Suprapubic skin (tissue), 4 donors: Measurements from ENCODE around the gene MLLT6. TPM values are rescaled to one million over a fixed set of nuclear protein-coding genes. Genes with fewer than 3 reads are reported as not detected.

Experiments
- DNase-seq, 2 donors: peaks; one replicate each; pipeline ENCODE4 v3.0.0-alpha.2; 2019; ENCODE audit warnings: low spot score in 2 of 2
- H3K27ac ChIP-seq: fragments of 200-600 bp; sonication (generic); one replicate; pipeline ENCODE4 v1.5.1; 2019
- H3K27me3 ChIP-seq: fragments of 200-600 bp; sonication (generic); one replicate; pipeline ENCODE4 v1.5.1; 2019
- H3K36me3 ChIP-seq: fragments of 200-600 bp; sonication (generic); one replicate; pipeline ENCODE4 v1.5.1; 2019
- H3K4me1 ChIP-seq: fragments of 200-600 bp; sonication (generic); one replicate; pipeline ENCODE4 v1.5.1; 2019
- H3K4me3 ChIP-seq: fragments of 200-600 bp; sonication (generic); one replicate; pipeline ENCODE4 v1.5.1; 2019; ENCODE audit warnings: mild to moderate bottlenecking
- H3K9me3 ChIP-seq: fragments of 200-600 bp; sonication (generic); one replicate; pipeline ENCODE4 v1.5.1; 2019
- CTCF ChIP-seq, 2 donors: fragments of 200-600 bp in 1 of 2; fragments of 450-650 bp in 1 of 2; sonication (generic) in 1 of 2; IDR thresholded peaks; one replicate each; pipeline ENCODE4 v1.5.1; 2016 to 2019; ENCODE audit warnings: antibody characterized with exemption in 2 of 2, mild to moderate bottlenecking in 1 of 2, moderate library complexity in 1 of 2
- EP300 ChIP-seq: sonication (generic); formaldehyde crosslinking; IDR thresholded peaks from one replicate; pipeline ENCODE4 v1.6.1; 2017; ENCODE audit warnings: antibody characterized with exemption
- POLR2A ChIP-seq, 2 donors: fragments of 450-650 bp; IDR thresholded peaks; one replicate each; pipeline ENCODE4 v1.6.1; 2017; ENCODE audit warnings: antibody characterized with exemption in 2 of 2, mild to moderate bottlenecking in 2 of 2, moderate library complexity in 2 of 2
- POLR2AphosphoS5 ChIP-seq, 3 donors: sonication (generic); formaldehyde crosslinking; IDR thresholded peaks; one replicate each; pipeline ENCODE4 v1.6.1; 2017; ENCODE audit warnings: antibody characterized with exemption in 3 of 3
- WGBS: methylation state at CpG from one replicate; pipeline ENCODE4 v1.1.5; 2018; 5-methylcytosine and 5-hydroxymethylcytosine counted together
- total RNA-seq, 4 donors: library from RNA; depleted of rRNA; stranded (reverse); fragments of >200 nt; gene quantifications; one replicate each; pipeline ENCODE4 v1.1.0, GENCODE V29; 2016

MLLT6 gene
- total RNA-seq, 4 donors from 2014 or later: 62.7 to 136 (median 79.0) TPM

GRCh38 chr17:38672788-38673706 lies 32.0 kb upstream of the MLLT6 start:
- H3K4me1 ChIP-seq: peaks cover 35% of the 10 kb centered on the region
- no peaks in the 10 kb centered on the region for H3K36me3 ChIP-seq
- peak overlapping the region; percentile 72 for H3K4me3 ChIP-seq
- TF ChIP-seq CTCF (IDR thresholded peaks at IDR 0.05): no peak
- no peak for TF ChIP-seq EP300
- no peak for TF ChIP-seq POLR2A (IDR thresholded peaks at IDR 0.05)
- TF ChIP-seq POLR2AphosphoS5 (IDR thresholded peaks at IDR 0.05): no peak
- no peak overlapping the region for H3K27ac ChIP-seq
- 40% methylated on average over 16 of the region's 46 CpGs for WGBS
- H3K9me3 ChIP-seq: no peaks in the 10 kb centered on the region
- peaks cover 56% of the 10 kb centered on the region for H3K27me3 ChIP-seq
- DNase-seq: no peak

- peaks cover 35% of the 10 kb centered on the region for H3K4me1 ChIP-seq
Observed at GRCh38 chr17:38673707-38674013, 31.4 kb upstream of the MLLT6 start.

GRCh38 chr17:38674014-38674748 lies 30.9 kb upstream of the MLLT6 start:
- peak in 1 of 2 donors; percentile 69 for DNase-seq
- H3K9me3 ChIP-seq: no peaks in the 10 kb centered on the region
- H3K27me3 ChIP-seq: peaks cover 52% of the 10 kb centered on the region
- H3K27ac ChIP-seq: no peak overlapping the region
- 0% methylated on average over 17 of the region's 85 CpGs for WGBS
- H3K4me3 ChIP-seq: peak overlapping the region; percentile 72
- H3K36me3 ChIP-seq: no peaks in the 10 kb centered on the region
- peaks cover 35% of the 10 kb centered on the region for H3K4me1 ChIP-seq
- TF ChIP-seq CTCF (IDR thresholded peaks at IDR 0.05): no peak

More at GRCh38 chr17:38673707-38674013, 31.4 kb upstream of the MLLT6 start:
- TF ChIP-seq CTCF (IDR thresholded peaks at IDR 0.05) (no peak), EP300 (no peak), POLR2A (IDR thresholded peaks at IDR 0.05) (no peak), POLR2AphosphoS5 (IDR thresholded peaks at IDR 0.05) (no peak)
- no peak for DNase-seq
- H3K9me3 ChIP-seq: no peaks in the 10 kb centered on the region
- WGBS: 0% methylated on average over 6 of the region's 41 CpGs
- H3K27me3 ChIP-seq: peaks cover 56% of the 10 kb centered on the region
- peak overlapping the region; percentile 72 for H3K4me3 ChIP-seq
- H3K36me3 ChIP-seq: no peaks in the 10 kb centered on the region
- no peak overlapping the region for H3K27ac ChIP-seq

- H3K9me3 ChIP-seq: no peaks in the 10 kb centered on the region
- H3K27me3 ChIP-seq: peaks cover 46% of the 10 kb centered on the region
- peak within 1 kb of the TSS; percentile 72 for H3K4me3 ChIP-seq
- TF ChIP-seq CTCF (IDR thresholded peaks at IDR 0.05) (no peak), POLR2AphosphoS5 (IDR thresholded peaks at IDR 0.05) (no peak), EP300 (no peak), POLR2A (IDR thresholded peaks at IDR 0.05) (peak in 1 of 2 donors; percentile 25)
- 18% methylated on average over 13 of the region's 80 CpGs for WGBS
- H3K36me3 ChIP-seq: no peaks in the 10 kb centered on the region
- peaks cover 35% of the 10 kb centered on the region for H3K4me1 ChIP-seq
- H3K27ac ChIP-seq: no peak within 1 kb of the TSS
- DNase-seq: peak; percentile 84 to 90
Observed at GRCh38 chr17:38674749-38675615, 30.1 kb upstream of the MLLT6 start, which contains the start of gene EPOP. EPOP (minus strand) TSS chr17:38674957; CDS start chr17:38674495, 462 bp downstream.
